ENCODE data around the gene ATP8B3.

DNA sequence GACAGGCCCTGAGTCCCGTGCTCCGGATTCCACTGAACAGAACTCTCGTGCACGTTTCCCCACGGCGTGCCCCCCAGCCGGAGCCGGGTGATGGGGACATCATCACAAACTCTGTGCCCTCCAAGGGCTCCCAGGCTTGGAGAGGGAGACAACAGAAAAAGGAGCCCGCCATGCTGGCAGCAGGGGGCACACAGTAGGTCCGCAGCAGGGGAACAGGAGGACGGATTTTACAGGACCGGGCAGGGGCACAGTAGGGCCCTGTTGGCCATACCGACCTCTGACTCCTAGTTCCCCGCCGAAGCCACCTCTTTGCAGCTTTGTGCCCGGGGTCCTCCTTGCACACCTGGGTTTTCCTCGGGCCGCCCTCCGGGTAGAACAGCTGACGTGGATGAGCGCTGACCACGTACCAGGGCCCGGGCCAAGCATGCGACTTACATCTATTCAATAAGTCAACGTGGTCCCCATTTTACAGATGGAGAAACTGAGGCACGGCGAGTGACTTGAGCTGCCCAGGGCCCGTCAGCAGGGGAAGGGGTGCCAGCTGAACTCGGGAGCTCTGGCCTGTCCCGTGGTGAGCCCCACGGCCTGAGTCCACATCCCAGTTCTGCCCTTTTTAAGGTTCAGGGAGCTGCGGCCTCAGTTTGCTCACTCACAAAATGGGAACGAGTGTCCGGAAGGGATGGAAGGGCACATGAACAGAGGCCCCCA is 68.9 kb downstream of the ATP8B3 start:
- TF ChIP-seq, protein P1, sequence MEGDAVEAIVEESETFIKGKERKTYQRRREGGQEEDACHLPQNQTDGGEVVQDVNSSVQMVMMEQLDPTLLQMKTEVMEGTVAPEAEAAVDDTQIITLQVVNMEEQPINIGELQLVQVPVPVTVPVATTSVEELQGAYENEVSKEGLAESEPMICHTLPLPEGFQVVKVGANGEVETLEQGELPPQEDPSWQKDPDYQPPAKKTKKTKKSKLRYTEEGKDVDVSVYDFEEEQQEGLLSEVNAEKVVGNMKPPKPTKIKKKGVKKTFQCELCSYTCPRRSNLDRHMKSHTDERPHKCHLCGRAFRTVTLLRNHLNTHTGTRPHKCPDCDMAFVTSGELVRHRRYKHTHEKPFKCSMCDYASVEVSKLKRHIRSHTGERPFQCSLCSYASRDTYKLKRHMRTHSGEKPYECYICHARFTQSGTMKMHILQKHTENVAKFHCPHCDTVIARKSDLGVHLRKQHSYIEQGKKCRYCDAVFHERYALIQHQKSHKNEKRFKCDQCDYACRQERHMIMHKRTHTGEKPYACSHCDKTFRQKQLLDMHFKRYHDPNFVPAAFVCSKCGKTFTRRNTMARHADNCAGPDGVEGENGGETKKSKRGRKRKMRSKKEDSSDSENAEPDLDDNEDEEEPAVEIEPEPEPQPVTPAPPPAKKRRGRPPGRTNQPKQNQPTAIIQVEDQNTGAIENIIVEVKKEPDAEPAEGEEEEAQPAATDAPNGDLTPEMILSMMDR (IDR thresholded peaks at IDR 0.05 in 8 of 11, conservative IDR thresholded peaks at IDR 0.05 in 3 of 11), result no peak
- TF ChIP-seq POLR2A (IDR thresholded peaks at IDR 0.05) (no peak), POLR2AphosphoS5 (IDR thresholded peaks at IDR 0.05) (no peak)

Measured in spleen (tissue), 7 donors.